Occipital lobe (tissue), 2 donors: ENCODE results near the gene DYSF. TPM values are rescaled to one million over a fixed set of nuclear protein-coding genes. Genes with fewer than 3 reads are reported as not detected.

Source experiments
- DNase-seq: peaks from one replicate; lab custom pipeline; 2025; lab: John Stamatoyannopoulos, UW
- total RNA-seq: library from RNA; depleted of rRNA; stranded (reverse); fragments of >200 nt; gene quantifications from one replicate; pipeline ENCODE4 v1.2.3, GENCODE V29; 2014

Gene DYSF
- total RNA-seq, 1 donor from 2014 or later: 0.47 TPM

- DNase-seq: no peak
These were observed 49.8 kb downstream of the DYSF start for GRCh38 chr2:71502941-71503738.

- no peak for DNase-seq
These were observed 50.5 kb downstream of the DYSF start for GRCh38 chr2:71503837-71504236.

- no peak for DNase-seq
These were observed 51.2 kb downstream of the DYSF start for GRCh38 chr2:71504611-71505010.

- no peak for DNase-seq
These were observed 51.9 kb downstream of the DYSF start for GRCh38 chr2:71505086-71505769.

GRCh38 chr2:71505770-71506140 is 52.4 kb downstream of the DYSF start:
- DNase-seq: no peak

GRCh38 chr2:71506222-71507153 is 53.1 kb downstream of the DYSF start:
- no peak for DNase-seq

- no peak for DNase-seq
These were observed 54.1 kb downstream of the DYSF start for GRCh38 chr2:71507476-71507875.

GRCh38 chr2:71510196-71510807 is 56.9 kb downstream of the DYSF start:
- DNase-seq: no peak

- no peak for DNase-seq
These were observed 57.6 kb downstream of the DYSF start for GRCh38 chr2:71510938-71511337.

- no peak for DNase-seq
These were observed 58.4 kb downstream of the DYSF start for GRCh38 chr2:71511776-71512175.

GRCh38 chr2:71512386-71512785 is 59.0 kb downstream of the DYSF start:
- no peak for DNase-seq

GRCh38 chr2:71513096-71513495 is 59.7 kb downstream of the DYSF start:
- DNase-seq: no peak

GRCh38 chr2:71513721-71514120 is 60.4 kb downstream of the DYSF start:
- no peak for DNase-seq

GRCh38 chr2:71516253-71516888 is 63.0 kb downstream of the DYSF start:
- no peak for DNase-seq

- DNase-seq: no peak
These were observed 64.5 kb downstream of the DYSF start for GRCh38 chr2:71517851-71518250.

GRCh38 chr2:71521436-71521950 is 68.1 kb downstream of the DYSF start:
- no peak for DNase-seq

GRCh38 chr2:71524476-71524875 is 71.1 kb downstream of the DYSF start:
- DNase-seq: no peak

GRCh38 chr2:71526141-71526540 is 72.8 kb downstream of the DYSF start:
- no peak for DNase-seq

GRCh38 chr2:71526975-71527374 is 73.6 kb downstream of the DYSF start:
- no peak for DNase-seq

- DNase-seq: no peak
These were observed 74.8 kb downstream of the DYSF start for GRCh38 chr2:71528131-71528591.

GRCh38 chr2:71528749-71529148 is 75.4 kb downstream of the DYSF start:
- DNase-seq: no peak
